H9 (cell line): ENCODE measurements around the gene VPS45. TPM values are rescaled to one million over a fixed set of nuclear protein-coding genes. Genes with fewer than 3 reads are reported as not detected.

Experiments
- DNase-seq: peaks from one replicate; pipeline ENCODE4 v3.0.0-alpha.2; 2017
- H2AFZ ChIP-seq: one replicate; pipeline ENCODE4 v1.6.1; 2013; ENCODE audit warnings: mild to moderate bottlenecking, low read length, control low read depth, moderate library complexity
- H2AK5ac ChIP-seq: 2 replicates; pipeline ENCODE4 v1.6.1; 2013; ENCODE audit warnings: low read length, control low read depth, mixed read lengths; ENCODE audit not compliant: insufficient read length
- H2BK120ac ChIP-seq: one replicate; pipeline ENCODE4 v1.6.1; 2013; ENCODE audit warnings: low read depth, mild to moderate bottlenecking, low read length, control low read depth, inconsistent platforms; ENCODE audit not compliant: poor library complexity, severe bottlenecking
- H2BK12ac ChIP-seq: 2 replicates; pipeline ENCODE4 v1.6.1; 2013; ENCODE audit warnings: low read length, control low read depth, mixed read lengths, low read depth; ENCODE audit not compliant: insufficient read length
- H2BK15ac ChIP-seq: 2 replicates; pipeline ENCODE4 v1.6.1; 2013; ENCODE audit warnings: low read depth, low read length, control low read depth
- H2BK20ac ChIP-seq: one replicate; pipeline ENCODE4 v1.6.1; 2013; ENCODE audit warnings: low read depth, mild to moderate bottlenecking, low read length, control low read depth, inconsistent platforms; ENCODE audit not compliant: poor library complexity, severe bottlenecking
- H2BK5ac ChIP-seq: 2 replicates; pipeline ENCODE4 v1.6.1; 2013; ENCODE audit warnings: low read length, control low read depth, mixed read lengths; ENCODE audit not compliant: insufficient read length
- H3K14ac ChIP-seq: 2 replicates; pipeline ENCODE4 v1.6.1; 2013; ENCODE audit warnings: low read length, control low read depth; ENCODE audit not compliant: insufficient read depth
- H3K18ac ChIP-seq: 2 replicates; pipeline ENCODE4 v1.6.1; 2013; ENCODE audit warnings: low read depth, mild to moderate bottlenecking, mixed read lengths, low read length, control low read depth; ENCODE audit not compliant: insufficient read length
- H3K23ac ChIP-seq: 2 replicates; pipeline ENCODE4 v1.6.1; 2013; ENCODE audit warnings: low read length, control low read depth, mixed read lengths, low read depth; ENCODE audit not compliant: insufficient read length
- H3K23me2 ChIP-seq: 2 replicates; pipeline ENCODE4 v1.6.1; 2013; ENCODE audit warnings: low read depth, mild to moderate bottlenecking, mixed read lengths, low read length, control low read depth; ENCODE audit not compliant: insufficient read length, poor library complexity, severe bottlenecking
- H3K27ac ChIP-seq: 2 replicates; pipeline ENCODE4 v1.5.1; 2013; ENCODE audit warnings: low read length, control low read depth, mixed read lengths, low read depth; ENCODE audit not compliant: insufficient read length
- H3K27me3 ChIP-seq: 2 replicates; pipeline ENCODE4 v1.6.1; 2013; ENCODE audit warnings: low read length, control low read depth, inconsistent platforms; ENCODE audit not compliant: insufficient read depth
- H3K4ac ChIP-seq: 2 replicates; pipeline ENCODE4 v1.6.1; 2013; ENCODE audit warnings: low read depth, mild to moderate bottlenecking, control low read depth, inconsistent platforms, low read length, moderate library complexity
- H3K4me1 ChIP-seq: 2 replicates; pipeline ENCODE4 v1.6.1; 2013; ENCODE audit warnings: low read length, control low read depth, inconsistent platforms; ENCODE audit not compliant: insufficient read depth
- H3K4me2 ChIP-seq: 2 replicates; pipeline ENCODE4 v1.6.1; 2013; ENCODE audit warnings: low read length, control low read depth, mixed read lengths; ENCODE audit not compliant: insufficient read length, insufficient read depth
- H3K56ac ChIP-seq: 2 replicates; pipeline ENCODE4 v1.6.1; 2013; ENCODE audit warnings: low read depth, mild to moderate bottlenecking, mixed read lengths, low read length, control low read depth; ENCODE audit not compliant: insufficient read length
- H3K79me1 ChIP-seq: 2 replicates; pipeline ENCODE4 v1.6.1; 2013; ENCODE audit warnings: low read depth, mild to moderate bottlenecking, moderate library complexity, low read length, control low read depth, inconsistent platforms; ENCODE audit not compliant: insufficient read depth, poor library complexity, severe bottlenecking
- H3K79me2 ChIP-seq: 2 replicates; pipeline ENCODE4 v1.6.1; 2013; ENCODE audit warnings: low read length, control low read depth, inconsistent platforms; ENCODE audit not compliant: insufficient read depth
- H3K9ac ChIP-seq: 2 replicates; pipeline ENCODE4 v1.6.1; 2013; ENCODE audit warnings: low read length, control low read depth, mixed read lengths; ENCODE audit not compliant: insufficient read length; ENCODE audit errors: extremely low read depth
- H3K9me3 ChIP-seq: one replicate; pipeline ENCODE4 v1.6.1; 2013; ENCODE audit warnings: low read depth, low read length, inconsistent platforms; ENCODE audit not compliant: control insufficient read depth
- H3T11ph ChIP-seq: one replicate; pipeline ENCODE4 v1.6.1; 2013; ENCODE audit warnings: mild to moderate bottlenecking, low read length, control low read depth, inconsistent platforms
- H4K20me1 ChIP-seq: one replicate; pipeline ENCODE4 v1.6.1; 2013; ENCODE audit not compliant: control insufficient read depth, insufficient read length, insufficient read depth
- H4K5ac ChIP-seq: 2 replicates; pipeline ENCODE4 v1.6.1; 2013; ENCODE audit warnings: low read depth, mild to moderate bottlenecking, mixed read lengths, low read length, control low read depth; ENCODE audit not compliant: insufficient read length
- H4K8ac ChIP-seq: replicated peaks from 2 replicates; pipeline ENCODE4 v1.6.1; 2013; ENCODE audit warnings: low read length, control low read depth, mixed read lengths, low read depth; ENCODE audit not compliant: insufficient read length
- H4K91ac ChIP-seq: 2 replicates; pipeline ENCODE4 v1.6.1; 2013; ENCODE audit warnings: low read depth, mild to moderate bottlenecking, moderate library complexity, mixed read lengths, low read length, control low read depth; ENCODE audit not compliant: insufficient read length
- H3K27ac Mint-ChIP-seq, 3 experiments: 2 replicates in 2 of 3; 3 replicates in 1 of 3; pipeline ENCODE4 v1.8.0; 2020 to 2021; ENCODE audit warnings: mixed read lengths in 3 of 3, mild to moderate bottlenecking in 1 of 3, moderate library complexity in 1 of 3
- H3K27me3 Mint-ChIP-seq: 2 replicates; pipeline ENCODE4 v1.8.0; 2021; ENCODE audit warnings: low read depth, mild to moderate bottlenecking, moderate library complexity, mixed read lengths
- H3K36me3 Mint-ChIP-seq, 3 experiments: 2 replicates in 2 of 3; 3 replicates in 1 of 3; pipeline ENCODE4 v1.8.0; 2020 to 2021; ENCODE audit warnings: low read depth in 3 of 3, mixed read lengths in 3 of 3; ENCODE audit not compliant: insufficient read depth in 1 of 3
- H3K4me1 Mint-ChIP-seq, 2 experiments: 2 replicates each; pipeline ENCODE4 v1.8.0; 2020; ENCODE audit warnings: mixed read lengths in 2 of 2
- H3K4me3 Mint-ChIP-seq, 2 experiments: 2 replicates in 1 of 2; 3 replicates in 1 of 2; pipeline ENCODE4 v1.8.0; 2020 to 2021; ENCODE audit warnings: mild to moderate bottlenecking in 2 of 2, mixed read lengths in 2 of 2, moderate library complexity in 1 of 2
- H3K9me3 Mint-ChIP-seq, 2 experiments: 2 replicates in 1 of 2; 3 replicates in 1 of 2; pipeline ENCODE4 v1.8.0; 2020; ENCODE audit warnings: mild to moderate bottlenecking in 2 of 2, mixed read lengths in 2 of 2, moderate library complexity in 1 of 2
- WGBS: extraction: QIAGEN DNeasy Blood & Tissue Kit; methylation state at CpG from one replicate; pipeline ENCODE4 v1.1.7; 2013; ENCODE audit warnings: missing lambda C conversion rate, low lambda C conversion rate, mixed read lengths; ENCODE audit not compliant: insufficient read length; ENCODE audit errors: extremely low coverage; 5-methylcytosine and 5-hydroxymethylcytosine counted together
- total RNA-seq: library from RNA; stranded (reverse); gene quantifications from 2 replicates; pipeline ENCODE4 v1.2.1, GENCODE V29; 2021
- TF ChIP-seq, protein P1 (sequence below): fragments of 200-600 bp; sonication (generic); conservative IDR thresholded peaks from 3 replicates; pipeline ENCODE4 v1.8.0; 2021; ENCODE audit warnings: antibody characterized with exemption, mild to moderate bottlenecking

The VPS45 gene
- total RNA-seq, 1 experiment from 2014 or later = 31.8 TPM

DNA sequence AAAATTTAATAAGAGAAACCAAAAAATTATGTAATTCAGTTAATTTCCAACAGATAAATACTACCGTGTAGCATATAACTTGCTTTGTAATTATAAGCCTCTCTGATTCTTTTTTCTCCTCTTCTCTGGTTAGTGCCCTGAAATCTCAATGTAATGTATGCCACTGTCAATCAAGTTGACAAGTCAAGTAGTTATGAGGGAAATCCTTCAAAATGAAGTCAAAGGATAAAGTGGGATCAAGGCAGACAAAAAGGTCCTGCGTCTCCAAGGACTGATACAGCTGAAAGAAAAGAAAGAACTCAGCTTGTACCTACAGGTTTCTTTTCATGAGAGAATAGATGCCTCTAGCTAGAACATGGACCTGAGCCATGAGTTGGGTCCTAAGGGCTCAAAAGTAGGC, 19.8 kb downstream of the VPS45 start:
- H3K27ac ChIP-seq = no peak overlapping the region
- H3K27me3 ChIP-seq = no peaks in the 10 kb centered on the region
- H2BK5ac ChIP-seq = no peak overlapping the region
- H3K9me3 Mint-ChIP-seq = no peaks in the 10 kb centered on the region
- DNase-seq = no peak
- no peak overlapping the region for H3K4ac ChIP-seq
- H2AK5ac ChIP-seq = no peak overlapping the region
- H3K79me2 ChIP-seq = no peaks in the 10 kb centered on the region
- no peaks in the 10 kb centered on the region for H3K4me1 Mint-ChIP-seq
- H4K20me1 ChIP-seq = no peaks in the 10 kb centered on the region
- no peak overlapping the region for H2BK20ac ChIP-seq
- H2AFZ ChIP-seq = no peak overlapping the region
- no peaks in the 10 kb centered on the region for H3K4me1 ChIP-seq
- no CpG with 5 or more reads among the region's 2 CpGs for WGBS
- no peak overlapping the region for H4K91ac ChIP-seq
- no peak overlapping the region for H3T11ph ChIP-seq
- no peaks in the 10 kb centered on the region for H3K23me2 ChIP-seq
- H2BK15ac ChIP-seq = no peak overlapping the region
- no peak overlapping the region for H3K4me3 Mint-ChIP-seq
- peaks cover 0 to 28% (median 20%) of the 10 kb centered on the region in 3 experiments; a peak in 5 of 7 replicates for H3K36me3 Mint-ChIP-seq
- no peak overlapping the region for H4K5ac ChIP-seq
- H3K23ac ChIP-seq = no peak overlapping the region
- H3K56ac ChIP-seq = no peak overlapping the region
- no peak overlapping the region for H2BK120ac ChIP-seq
- H3K18ac ChIP-seq = no peak overlapping the region
- no peak overlapping the region for H3K14ac ChIP-seq
- H3K27ac Mint-ChIP-seq = no peak overlapping the region
- H4K8ac ChIP-seq = no peak overlapping the region
- no peak overlapping the region for H3K9ac ChIP-seq
- H3K79me1 ChIP-seq = no peaks in the 10 kb centered on the region
- no peak overlapping the region for H3K4me2 ChIP-seq
- H2BK12ac ChIP-seq = no peak overlapping the region
- H3K9me3 ChIP-seq = no peaks in the 10 kb centered on the region
- no peaks in the 10 kb centered on the region for H3K27me3 Mint-ChIP-seq
- TF ChIP-seq, protein P1, sequence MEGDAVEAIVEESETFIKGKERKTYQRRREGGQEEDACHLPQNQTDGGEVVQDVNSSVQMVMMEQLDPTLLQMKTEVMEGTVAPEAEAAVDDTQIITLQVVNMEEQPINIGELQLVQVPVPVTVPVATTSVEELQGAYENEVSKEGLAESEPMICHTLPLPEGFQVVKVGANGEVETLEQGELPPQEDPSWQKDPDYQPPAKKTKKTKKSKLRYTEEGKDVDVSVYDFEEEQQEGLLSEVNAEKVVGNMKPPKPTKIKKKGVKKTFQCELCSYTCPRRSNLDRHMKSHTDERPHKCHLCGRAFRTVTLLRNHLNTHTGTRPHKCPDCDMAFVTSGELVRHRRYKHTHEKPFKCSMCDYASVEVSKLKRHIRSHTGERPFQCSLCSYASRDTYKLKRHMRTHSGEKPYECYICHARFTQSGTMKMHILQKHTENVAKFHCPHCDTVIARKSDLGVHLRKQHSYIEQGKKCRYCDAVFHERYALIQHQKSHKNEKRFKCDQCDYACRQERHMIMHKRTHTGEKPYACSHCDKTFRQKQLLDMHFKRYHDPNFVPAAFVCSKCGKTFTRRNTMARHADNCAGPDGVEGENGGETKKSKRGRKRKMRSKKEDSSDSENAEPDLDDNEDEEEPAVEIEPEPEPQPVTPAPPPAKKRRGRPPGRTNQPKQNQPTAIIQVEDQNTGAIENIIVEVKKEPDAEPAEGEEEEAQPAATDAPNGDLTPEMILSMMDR = no peak
